GM23338 (cell line): Measurements from ENCODE around the gene VSIR. TPM values are rescaled to one million over a fixed set of nuclear protein-coding genes. Genes with fewer than 3 reads are reported as not detected.

Experiments used
- ATAC-seq: fragments of 200-7000 bp; cut with Tn5 transposase; 3 replicates; pipeline ENCODE4 v1.9.1; 2020
- DNase-seq: peaks from one replicate; pipeline ENCODE4 v3.0.0-alpha.2; 2015; ENCODE audit warnings: low spot score
- H2AFZ ChIP-seq: fragments of 200-600 bp; sonication (generic); 2 replicates; pipeline ENCODE4 v1.8.0; 2016; ENCODE audit warnings: antibody characterized with exemption, mild to moderate bottlenecking, moderate library complexity
- H3F3A ChIP-seq: fragments of 200-600 bp; sonication (generic); replicated peaks from 2 replicates; pipeline ENCODE4 v1.8.0; 2017; ENCODE audit warnings: antibody characterized with exemption, mixed run types, low read depth
- H3K27ac ChIP-seq: fragments of 200-600 bp; sonication (generic); 2 replicates; pipeline ENCODE4 v1.6.1; 2016; ENCODE audit warnings: low read depth
- H3K27me3 ChIP-seq: fragments of 200-600 bp; sonication (generic); 2 replicates; pipeline ENCODE4 v1.8.0; 2016; ENCODE audit warnings: mild to moderate bottlenecking, mixed run types, moderate library complexity; ENCODE audit not compliant: insufficient read depth
- H3K36me3 ChIP-seq: fragments of 200-600 bp; sonication (generic); 2 replicates; pipeline ENCODE4 v1.8.0; 2016; ENCODE audit warnings: mild to moderate bottlenecking; ENCODE audit not compliant: insufficient read depth
- H3K4me1 ChIP-seq: fragments of 200-600 bp; sonication (generic); 2 replicates; pipeline ENCODE4 v1.8.0; 2016; ENCODE audit warnings: mild to moderate bottlenecking, moderate library complexity; ENCODE audit not compliant: insufficient read depth
- H3K4me2 ChIP-seq: fragments of 200-600 bp; sonication (generic); 2 replicates; pipeline ENCODE4 v1.7.1; 2017; ENCODE audit warnings: mixed run types
- H3K4me3 ChIP-seq: fragments of 200-600 bp; sonication (generic); 2 replicates; pipeline ENCODE4 v1.6.1; 2016; ENCODE audit warnings: mixed run types
- H3K79me2 ChIP-seq: fragments of 200-600 bp; sonication (generic); replicated peaks from 2 replicates; pipeline ENCODE4 v1.8.0; 2017; ENCODE audit warnings: mild to moderate bottlenecking; ENCODE audit not compliant: insufficient read depth
- H3K9me2 ChIP-seq: fragments of 200-600 bp; sonication (generic); 2 replicates; pipeline ENCODE4 v1.8.0; 2017; ENCODE audit not compliant: insufficient read depth
- H4K20me1 ChIP-seq: fragments of 200-600 bp; sonication (generic); replicated peaks from 2 replicates; pipeline ENCODE4 v1.8.0; 2017; ENCODE audit warnings: mild to moderate bottlenecking; ENCODE audit not compliant: insufficient read depth
- H3K27ac Mint-ChIP-seq: 2 replicates; pipeline ENCODE4 v1.8.0; 2020; ENCODE audit warnings: inconsistent platforms, mild to moderate bottlenecking, moderate library complexity, mixed read lengths
- H3K27me3 Mint-ChIP-seq: 3 replicates; pipeline ENCODE4 v1.8.0; 2022; ENCODE audit warnings: low read depth, mild to moderate bottlenecking, moderate library complexity, mixed read lengths, inconsistent platforms; ENCODE audit not compliant: insufficient read depth, poor library complexity
- H3K36me3 Mint-ChIP-seq: 3 replicates; pipeline ENCODE4 v1.8.0; 2021; ENCODE audit warnings: low read depth, mild to moderate bottlenecking, inconsistent platforms, moderate library complexity, mixed read lengths
- H3K4me1 Mint-ChIP-seq: 3 replicates; pipeline ENCODE4 v1.8.0; 2020; ENCODE audit warnings: mild to moderate bottlenecking, inconsistent platforms, mixed read lengths
- H3K4me3 Mint-ChIP-seq: 3 replicates; pipeline ENCODE4 v1.8.0; 2021; ENCODE audit warnings: moderate library complexity, mild to moderate bottlenecking, inconsistent platforms, mixed read lengths
- H3K9me3 Mint-ChIP-seq: 3 replicates; pipeline ENCODE4 v1.8.0; 2020; ENCODE audit warnings: moderate library complexity, mild to moderate bottlenecking, inconsistent platforms, mixed read lengths
- CREB1 ChIP-seq: fragments of 250-450 bp; sonication (Bioruptor Pico); IDR thresholded peaks from 2 replicates; pipeline ENCODE4 v1.5.0; 2020; ENCODE audit warnings: low read depth, mild to moderate bottlenecking, moderate library complexity
- EZH2 ChIP-seq: fragments of 200-600 bp; sonication (generic); IDR thresholded peaks from one replicate; pipeline ENCODE4 v1.8.0; 2017; ENCODE audit warnings: antibody characterized with exemption, mild to moderate bottlenecking, low read depth; ENCODE audit not compliant: unreplicated experiment
- EZH2phosphoT487 ChIP-seq: fragments of 200-600 bp; sonication (generic); IDR thresholded peaks from one replicate; pipeline ENCODE4 v1.8.1; 2018; ENCODE audit warnings: antibody characterized with exemption; ENCODE audit not compliant: unreplicated experiment
- JUNB ChIP-seq: IDR thresholded peaks from one replicate; pipeline ENCODE4 v1.6.1; 2016; ENCODE audit warnings: antibody characterized with exemption; ENCODE audit not compliant: unreplicated experiment
- NANOG ChIP-seq: IDR thresholded peaks from 2 replicates; pipeline ENCODE4 v1.6.1; 2016; ENCODE audit warnings: antibody characterized with exemption, borderline replicate concordance
- POLR2AphosphoS5 ChIP-seq: IDR thresholded peaks from 2 replicates; pipeline ENCODE4 v1.6.1; 2016; ENCODE audit warnings: antibody characterized with exemption, low read depth
- STAT1 ChIP-seq: IDR thresholded peaks from one replicate; pipeline ENCODE4 v1.6.1; 2016; ENCODE audit warnings: antibody characterized with exemption; ENCODE audit not compliant: unreplicated experiment
- ZNF114 ChIP-seq: fragments of 250-450 bp; sonication (Bioruptor Pico); IDR thresholded peaks from 2 replicates; pipeline ENCODE4 v1.5.0; 2020; ENCODE audit warnings: mild to moderate bottlenecking, moderate library complexity
- ZNF331 ChIP-seq: fragments of 250-450 bp; sonication (Bioruptor Pico); IDR thresholded peaks from 2 replicates; pipeline ENCODE4 v1.5.0; 2020; ENCODE audit warnings: low read depth, mild to moderate bottlenecking, moderate library complexity
- polyA plus RNA-seq: library from polyadenylated mRNA; unstranded; fragments of >200 nt; fragmentation: Nextera tagmentation; extraction: Ambion mirVana; gene quantifications from 2 replicates; pipeline ENCODE4 v1.2.1, GENCODE V29; 2016
- total RNA-seq: library from RNA; depleted of rRNA; stranded (reverse); fragments of >200 nt; shearing (Covaris generic); gene quantifications from 2 replicates; pipeline ENCODE4 v1.2.3, GENCODE V29; 2014
- TF ChIP-seq, protein P1 (sequence below): fragments of 250-450 bp; sonication (Bioruptor Pico); IDR thresholded peaks from 2 replicates; pipeline ENCODE4 v1.5.0; 2020; ENCODE audit warnings: mild to moderate bottlenecking, moderate library complexity
- TF ChIP-seq, protein P2 (sequence below): IDR thresholded peaks from one replicate; pipeline ENCODE4 v1.6.1; 2018; ENCODE audit warnings: antibody characterized with exemption; ENCODE audit not compliant: unreplicated experiment
- TF ChIP-seq, protein P3 (sequence below): IDR thresholded peaks from 2 replicates; pipeline ENCODE4 v1.6.1; 2016; ENCODE audit warnings: antibody characterized with exemption
- TF ChIP-seq, protein P4 (sequence below), 2 experiments: fragments of 200-600 bp in 1 of 2; sonication (generic) in 1 of 2; conservative IDR thresholded peaks; 2 replicates each; pipeline versions ENCODE4 v1.5.1 to v1.6.1; 2016 to 2017; ENCODE audit warnings: antibody characterized with exemption in 2 of 2, low read depth in 2 of 2, mild to moderate bottlenecking in 2 of 2, moderate library complexity in 1 of 2

The VSIR gene
- total and polyA plus RNA-seq, 2 experiments from 2014 or later = 0.10 to 0.74 TPM

DNA sequence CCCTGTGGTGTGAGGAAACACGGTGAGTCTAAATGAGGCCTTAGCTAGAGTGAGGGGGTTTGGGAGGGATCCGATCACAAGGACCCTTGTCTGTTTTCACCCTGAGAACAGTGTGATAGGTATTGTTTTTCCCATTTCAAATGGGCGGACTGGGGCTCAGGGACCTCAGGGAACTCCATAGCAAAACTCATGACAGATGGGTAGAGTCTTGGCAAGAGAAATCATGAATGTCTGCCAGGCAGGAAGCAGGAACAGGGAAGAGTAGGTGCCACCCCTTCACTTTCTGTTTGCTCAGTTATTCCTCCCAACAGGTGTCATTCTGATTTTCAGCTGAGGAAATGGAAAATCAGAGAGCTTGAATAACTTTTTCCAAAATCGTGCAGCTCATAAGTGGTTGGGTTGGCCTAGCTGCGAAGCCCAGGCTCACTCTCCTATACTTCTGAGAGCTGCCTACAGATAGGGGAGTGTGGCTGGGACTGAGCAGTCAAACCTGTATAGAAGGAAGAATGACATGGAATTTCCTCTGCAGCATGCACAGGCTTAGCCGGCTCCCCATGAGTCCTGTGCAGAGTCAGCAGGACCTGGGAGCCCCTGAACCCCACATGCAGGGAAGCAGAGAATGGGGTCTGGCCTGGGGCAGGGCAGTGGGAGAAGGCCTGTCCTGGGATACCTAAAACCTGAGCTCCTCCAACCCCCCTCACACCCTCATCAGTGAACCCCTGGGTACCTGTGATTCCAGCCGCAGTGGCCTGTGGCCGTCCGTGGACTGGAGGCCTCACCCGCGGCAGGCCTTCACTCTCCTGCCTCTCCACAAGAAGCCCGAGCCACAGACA lies 36.1 kb downstream of the VSIR start:
- Histone ChIP-seq H3K4me3 (no peak overlapping the region), H3F3A (no peaks in the 10 kb centered on the region), H3K79me2 (no peaks in the 10 kb centered on the region), H3K9me2 (no peaks in the 10 kb centered on the region), H3K36me3 (no peaks in the 10 kb centered on the region), H3K4me1 (no peaks in the 10 kb centered on the region), H3K27ac (no peak overlapping the region), H2AFZ (no peak overlapping the region), H4K20me1 (no peaks in the 10 kb centered on the region), H3K4me2 (no peak overlapping the region), H3K27me3 (no peaks in the 10 kb centered on the region)
- no peak for TF ChIP-seq EZH2
- TF ChIP-seq NANOG = no peak
- TF ChIP-seq JUNB = no peak
- TF ChIP-seq, protein P1, sequence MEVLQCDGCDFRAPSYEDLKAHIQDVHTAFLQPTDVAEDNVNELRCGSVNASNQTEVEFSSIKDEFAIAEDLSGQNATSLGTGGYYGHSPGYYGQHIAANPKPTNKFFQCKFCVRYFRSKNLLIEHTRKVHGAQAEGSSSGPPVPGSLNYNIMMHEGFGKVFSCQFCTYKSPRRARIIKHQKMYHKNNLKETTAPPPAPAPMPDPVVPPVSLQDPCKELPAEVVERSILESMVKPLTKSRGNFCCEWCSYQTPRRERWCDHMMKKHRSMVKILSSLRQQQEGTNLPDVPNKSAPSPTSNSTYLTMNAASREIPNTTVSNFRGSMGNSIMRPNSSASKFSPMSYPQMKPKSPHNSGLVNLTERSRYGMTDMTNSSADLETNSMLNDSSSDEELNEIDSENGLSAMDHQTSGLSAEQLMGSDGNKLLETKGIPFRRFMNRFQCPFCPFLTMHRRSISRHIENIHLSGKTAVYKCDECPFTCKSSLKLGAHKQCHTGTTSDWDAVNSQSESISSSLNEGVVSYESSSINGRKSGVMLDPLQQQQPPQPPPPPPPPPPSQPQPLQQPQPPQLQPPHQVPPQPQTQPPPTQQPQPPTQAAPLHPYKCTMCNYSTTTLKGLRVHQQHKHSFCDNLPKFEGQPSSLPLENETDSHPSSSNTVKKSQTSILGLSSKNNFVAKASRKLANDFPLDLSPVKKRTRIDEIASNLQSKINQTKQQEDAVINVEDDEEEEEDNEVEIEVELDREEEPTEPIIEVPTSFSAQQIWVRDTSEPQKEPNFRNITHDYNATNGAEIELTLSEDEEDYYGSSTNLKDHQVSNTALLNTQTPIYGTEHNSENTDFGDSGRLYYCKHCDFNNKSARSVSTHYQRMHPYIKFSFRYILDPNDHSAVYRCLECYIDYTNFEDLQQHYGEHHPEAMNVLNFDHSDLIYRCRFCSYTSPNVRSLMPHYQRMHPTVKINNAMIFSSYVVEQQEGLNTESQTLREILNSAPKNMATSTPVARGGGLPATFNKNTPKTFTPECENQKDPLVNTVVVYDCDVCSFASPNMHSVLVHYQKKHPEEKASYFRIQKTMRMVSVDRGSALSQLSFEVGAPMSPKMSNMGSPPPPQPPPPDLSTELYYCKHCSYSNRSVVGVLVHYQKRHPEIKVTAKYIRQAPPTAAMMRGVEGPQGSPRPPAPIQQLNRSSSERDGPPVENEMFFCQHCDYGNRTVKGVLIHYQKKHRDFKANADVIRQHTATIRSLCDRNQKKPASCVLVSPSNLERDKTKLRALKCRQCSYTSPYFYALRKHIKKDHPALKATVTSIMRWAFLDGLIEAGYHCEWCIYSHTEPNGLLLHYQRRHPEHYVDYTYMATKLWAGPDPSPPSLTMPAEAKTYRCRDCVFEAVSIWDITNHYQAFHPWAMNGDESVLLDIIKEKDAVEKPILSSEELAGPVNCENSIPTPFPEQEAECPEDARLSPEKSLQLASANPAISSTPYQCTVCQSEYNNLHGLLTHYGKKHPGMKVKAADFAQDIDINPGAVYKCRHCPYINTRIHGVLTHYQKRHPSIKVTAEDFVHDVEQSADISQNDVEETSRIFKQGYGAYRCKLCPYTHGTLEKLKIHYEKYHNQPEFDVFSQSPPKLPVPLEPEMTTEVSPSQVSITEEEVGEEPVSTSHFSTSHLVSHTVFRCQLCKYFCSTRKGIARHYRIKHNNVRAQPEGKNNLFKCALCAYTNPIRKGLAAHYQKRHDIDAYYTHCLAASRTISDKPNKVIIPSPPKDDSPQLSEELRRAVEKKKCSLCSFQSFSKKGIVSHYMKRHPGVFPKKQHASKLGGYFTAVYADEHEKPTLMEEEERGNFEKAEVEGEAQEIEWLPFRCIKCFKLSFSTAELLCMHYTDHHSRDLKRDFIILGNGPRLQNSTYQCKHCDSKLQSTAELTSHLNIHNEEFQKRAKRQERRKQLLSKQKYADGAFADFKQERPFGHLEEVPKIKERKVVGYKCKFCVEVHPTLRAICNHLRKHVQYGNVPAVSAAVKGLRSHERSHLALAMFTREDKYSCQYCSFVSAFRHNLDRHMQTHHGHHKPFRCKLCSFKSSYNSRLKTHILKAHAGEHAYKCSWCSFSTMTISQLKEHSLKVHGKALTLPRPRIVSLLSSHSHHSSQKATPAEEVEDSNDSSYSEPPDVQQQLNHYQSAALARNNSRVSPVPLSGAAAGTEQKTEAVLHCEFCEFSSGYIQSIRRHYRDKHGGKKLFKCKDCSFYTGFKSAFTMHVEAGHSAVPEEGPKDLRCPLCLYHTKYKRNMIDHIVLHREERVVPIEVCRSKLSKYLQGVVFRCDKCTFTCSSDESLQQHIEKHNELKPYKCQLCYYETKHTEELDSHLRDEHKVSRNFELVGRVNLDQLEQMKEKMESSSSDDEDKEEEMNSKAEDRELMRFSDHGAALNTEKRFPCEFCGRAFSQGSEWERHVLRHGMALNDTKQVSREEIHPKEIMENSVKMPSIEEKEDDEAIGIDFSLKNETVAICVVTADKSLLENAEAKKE = no peak
- TF ChIP-seq EZH2phosphoT487 = no peak
- TF ChIP-seq, protein P2, sequence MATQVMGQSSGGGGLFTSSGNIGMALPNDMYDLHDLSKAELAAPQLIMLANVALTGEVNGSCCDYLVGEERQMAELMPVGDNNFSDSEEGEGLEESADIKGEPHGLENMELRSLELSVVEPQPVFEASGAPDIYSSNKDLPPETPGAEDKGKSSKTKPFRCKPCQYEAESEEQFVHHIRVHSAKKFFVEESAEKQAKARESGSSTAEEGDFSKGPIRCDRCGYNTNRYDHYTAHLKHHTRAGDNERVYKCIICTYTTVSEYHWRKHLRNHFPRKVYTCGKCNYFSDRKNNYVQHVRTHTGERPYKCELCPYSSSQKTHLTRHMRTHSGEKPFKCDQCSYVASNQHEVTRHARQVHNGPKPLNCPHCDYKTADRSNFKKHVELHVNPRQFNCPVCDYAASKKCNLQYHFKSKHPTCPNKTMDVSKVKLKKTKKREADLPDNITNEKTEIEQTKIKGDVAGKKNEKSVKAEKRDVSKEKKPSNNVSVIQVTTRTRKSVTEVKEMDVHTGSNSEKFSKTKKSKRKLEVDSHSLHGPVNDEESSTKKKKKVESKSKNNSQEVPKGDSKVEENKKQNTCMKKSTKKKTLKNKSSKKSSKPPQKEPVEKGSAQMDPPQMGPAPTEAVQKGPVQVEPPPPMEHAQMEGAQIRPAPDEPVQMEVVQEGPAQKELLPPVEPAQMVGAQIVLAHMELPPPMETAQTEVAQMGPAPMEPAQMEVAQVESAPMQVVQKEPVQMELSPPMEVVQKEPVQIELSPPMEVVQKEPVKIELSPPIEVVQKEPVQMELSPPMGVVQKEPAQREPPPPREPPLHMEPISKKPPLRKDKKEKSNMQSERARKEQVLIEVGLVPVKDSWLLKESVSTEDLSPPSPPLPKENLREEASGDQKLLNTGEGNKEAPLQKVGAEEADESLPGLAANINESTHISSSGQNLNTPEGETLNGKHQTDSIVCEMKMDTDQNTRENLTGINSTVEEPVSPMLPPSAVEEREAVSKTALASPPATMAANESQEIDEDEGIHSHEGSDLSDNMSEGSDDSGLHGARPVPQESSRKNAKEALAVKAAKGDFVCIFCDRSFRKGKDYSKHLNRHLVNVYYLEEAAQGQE = no peak
- TF ChIP-seq POLR2AphosphoS5 = no peak
- TF ChIP-seq ZNF331 (CRISPR knock-in tag) = no peak
- no peak for TF ChIP-seq STAT1
- TF ChIP-seq ZNF114 (CRISPR knock-in tag) = no peak
- TF ChIP-seq, protein P3, sequence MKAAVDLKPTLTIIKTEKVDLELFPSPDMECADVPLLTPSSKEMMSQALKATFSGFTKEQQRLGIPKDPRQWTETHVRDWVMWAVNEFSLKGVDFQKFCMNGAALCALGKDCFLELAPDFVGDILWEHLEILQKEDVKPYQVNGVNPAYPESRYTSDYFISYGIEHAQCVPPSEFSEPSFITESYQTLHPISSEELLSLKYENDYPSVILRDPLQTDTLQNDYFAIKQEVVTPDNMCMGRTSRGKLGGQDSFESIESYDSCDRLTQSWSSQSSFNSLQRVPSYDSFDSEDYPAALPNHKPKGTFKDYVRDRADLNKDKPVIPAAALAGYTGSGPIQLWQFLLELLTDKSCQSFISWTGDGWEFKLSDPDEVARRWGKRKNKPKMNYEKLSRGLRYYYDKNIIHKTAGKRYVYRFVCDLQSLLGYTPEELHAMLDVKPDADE = no peak
- TF ChIP-seq CREB1 (CRISPR knock-in tag) = no peak
- TF ChIP-seq, protein P4, sequence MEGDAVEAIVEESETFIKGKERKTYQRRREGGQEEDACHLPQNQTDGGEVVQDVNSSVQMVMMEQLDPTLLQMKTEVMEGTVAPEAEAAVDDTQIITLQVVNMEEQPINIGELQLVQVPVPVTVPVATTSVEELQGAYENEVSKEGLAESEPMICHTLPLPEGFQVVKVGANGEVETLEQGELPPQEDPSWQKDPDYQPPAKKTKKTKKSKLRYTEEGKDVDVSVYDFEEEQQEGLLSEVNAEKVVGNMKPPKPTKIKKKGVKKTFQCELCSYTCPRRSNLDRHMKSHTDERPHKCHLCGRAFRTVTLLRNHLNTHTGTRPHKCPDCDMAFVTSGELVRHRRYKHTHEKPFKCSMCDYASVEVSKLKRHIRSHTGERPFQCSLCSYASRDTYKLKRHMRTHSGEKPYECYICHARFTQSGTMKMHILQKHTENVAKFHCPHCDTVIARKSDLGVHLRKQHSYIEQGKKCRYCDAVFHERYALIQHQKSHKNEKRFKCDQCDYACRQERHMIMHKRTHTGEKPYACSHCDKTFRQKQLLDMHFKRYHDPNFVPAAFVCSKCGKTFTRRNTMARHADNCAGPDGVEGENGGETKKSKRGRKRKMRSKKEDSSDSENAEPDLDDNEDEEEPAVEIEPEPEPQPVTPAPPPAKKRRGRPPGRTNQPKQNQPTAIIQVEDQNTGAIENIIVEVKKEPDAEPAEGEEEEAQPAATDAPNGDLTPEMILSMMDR (conservative IDR thresholded peaks at IDR 0.05; ENCODE audit: low read depth in 2 of 2) = no peak
- H3K27ac Mint-ChIP-seq = no peak overlapping the region
- peaks cover 12% of the 10 kb centered on the region for H3K27me3 Mint-ChIP-seq
- DNase-seq (no peak), ATAC-seq (no peak)
- H3K9me3 Mint-ChIP-seq = no peaks in the 10 kb centered on the region
- no peaks in the 10 kb centered on the region; the same call in 2 of the 3 replicates for H3K36me3 Mint-ChIP-seq
- peaks cover 9% of the 10 kb centered on the region; the same call in 2 of the 3 replicates for H3K4me1 Mint-ChIP-seq
- no peak overlapping the region for H3K4me3 Mint-ChIP-seq
